GM18502 (cell line): ENCODE results near the gene CMSS1.

Source experiments
- ATAC-seq: cut with Tn5 transposase; IDR thresholded peaks from one replicate; pipeline ENCODE4 v1.9.1; 2021; ENCODE audit warnings: mild to moderate bottlenecking; ENCODE audit not compliant: unreplicated experiment, poor library complexity

CMSS1 gene

DNA sequence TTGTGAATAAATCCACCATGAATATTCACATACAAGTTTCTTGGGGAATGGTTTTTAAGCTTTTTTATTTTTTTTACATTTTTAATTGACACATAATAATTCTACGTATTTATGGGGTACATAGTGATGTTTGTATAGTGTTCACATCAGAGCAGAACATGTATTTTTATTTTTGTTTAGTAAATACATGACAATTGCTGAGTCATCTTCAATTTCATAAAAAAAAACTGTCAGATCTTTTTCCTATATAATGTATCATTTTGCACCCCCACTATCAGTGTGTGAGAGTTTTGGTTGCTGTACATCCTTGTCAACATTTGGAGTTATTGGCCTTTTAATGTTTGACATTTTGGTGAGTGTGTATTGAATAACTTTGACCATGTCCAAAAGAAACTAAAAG is 336.5 kb downstream of the CMSS1 start:
- no peak for ATAC-seq

DNA sequence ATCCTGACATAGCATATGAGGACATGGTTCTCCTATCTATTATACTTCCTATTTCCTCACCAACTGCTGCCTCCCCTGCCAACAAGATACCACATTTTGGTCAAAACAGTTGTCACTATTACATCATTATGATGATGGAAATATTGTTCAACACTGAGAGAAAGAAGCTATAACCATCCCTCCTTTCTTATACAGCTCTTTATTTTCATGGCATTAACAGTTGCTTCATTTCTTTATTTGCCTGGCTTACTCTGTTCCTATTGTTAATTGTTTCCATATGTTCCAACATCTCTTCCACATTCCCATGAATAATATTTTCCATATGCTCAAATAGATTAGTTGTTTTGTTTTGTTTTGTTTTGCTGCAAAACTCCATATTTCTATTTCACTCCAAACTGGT is 337.5 kb downstream of the CMSS1 start:
- no peak for ATAC-seq

DNA sequence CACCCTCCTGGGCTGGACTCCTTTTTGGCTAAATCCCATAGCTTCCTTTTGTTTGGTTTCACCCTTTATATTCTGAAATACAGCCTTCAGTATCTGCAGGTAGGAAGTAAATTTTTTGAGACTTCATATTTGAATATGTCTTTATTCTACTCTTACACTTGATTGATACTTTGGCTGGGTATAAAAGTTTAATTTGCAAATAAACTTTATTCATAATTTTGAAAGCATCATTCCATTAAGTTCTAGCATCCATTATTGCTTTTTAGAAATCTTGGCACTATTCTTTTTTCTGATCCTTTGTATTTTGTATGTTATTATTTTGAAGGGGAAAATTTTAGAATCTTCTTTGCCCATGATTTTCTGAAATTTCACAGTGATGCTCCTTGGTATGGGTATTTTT is 337.9 kb downstream of the CMSS1 start:
- no peak for ATAC-seq

DNA sequence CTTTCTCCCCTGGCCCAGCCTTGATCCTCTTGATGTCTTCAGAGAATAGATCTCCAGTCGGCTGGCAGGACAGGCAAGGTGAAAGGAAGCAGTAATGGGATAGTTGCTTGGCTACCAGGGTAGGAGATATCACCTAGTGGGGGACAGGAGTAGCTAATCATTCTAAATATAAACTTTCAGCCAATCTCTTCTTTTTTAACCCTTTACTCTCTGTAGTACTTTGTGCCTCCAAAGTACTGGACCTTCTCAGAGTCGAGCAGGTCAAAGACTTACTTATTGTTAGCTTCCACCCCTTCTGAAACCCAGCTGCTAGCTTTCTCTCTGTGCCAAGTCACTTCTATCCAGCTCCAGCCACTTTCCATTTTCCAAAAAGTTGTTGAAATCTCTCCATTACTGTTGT is 340.0 kb downstream of the CMSS1 start:
- no peak for ATAC-seq

DNA sequence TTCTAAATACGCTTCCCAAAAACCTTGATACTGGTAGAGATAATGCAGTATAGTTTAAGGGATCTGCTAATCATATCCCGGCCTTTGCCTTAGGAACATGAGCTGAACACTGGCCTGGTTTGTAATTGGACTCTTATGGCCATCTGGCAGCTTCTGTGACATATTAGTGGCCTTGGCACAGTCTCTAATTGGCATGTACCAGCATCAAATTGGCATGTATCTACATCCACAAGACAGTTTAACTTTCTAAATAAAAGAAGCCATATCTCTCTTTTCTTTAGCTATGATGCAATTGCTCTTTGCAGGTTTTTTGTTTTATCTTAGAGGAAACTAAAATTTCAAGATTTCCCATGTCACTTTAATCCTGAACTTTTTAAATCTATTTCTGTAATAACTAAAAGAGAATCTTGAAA is 341.3 kb downstream of the CMSS1 start:
- no peak for ATAC-seq

DNA sequence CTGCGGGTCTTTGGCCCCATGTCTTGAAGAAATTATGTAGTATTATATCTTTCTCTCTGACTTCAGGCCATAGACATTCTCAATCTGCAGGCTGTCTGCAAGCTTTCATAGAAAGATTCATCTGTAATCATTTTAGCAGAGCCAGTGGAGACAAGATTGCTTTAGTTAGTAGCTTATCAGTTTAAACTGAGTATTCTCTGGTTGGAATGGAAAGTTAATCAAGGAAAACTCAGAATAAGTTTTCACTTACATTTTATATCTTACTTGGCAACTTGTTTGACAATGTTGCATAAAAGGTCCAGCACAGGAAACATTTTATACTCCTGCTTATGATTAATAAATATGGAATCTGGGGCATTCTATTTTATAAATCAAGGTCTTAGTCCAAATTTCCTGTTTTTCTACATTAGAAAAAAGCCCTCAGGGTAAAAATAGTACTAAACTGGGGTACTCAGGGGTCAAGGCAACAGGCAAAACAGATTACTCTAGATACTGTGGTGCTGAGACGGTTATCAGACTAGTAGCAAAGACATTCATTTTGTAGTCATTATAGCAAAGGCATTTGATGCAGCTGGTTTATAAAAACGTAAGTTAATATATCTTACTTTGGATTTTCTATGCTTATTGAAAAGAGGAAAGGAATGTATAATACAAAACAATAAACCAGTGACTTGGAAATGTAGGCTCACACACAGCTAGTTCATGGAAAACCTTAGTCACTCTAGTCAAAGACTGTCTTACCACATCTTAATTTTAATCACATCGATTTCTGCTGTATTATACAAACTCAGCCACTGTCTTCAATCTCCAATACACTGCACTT is 341.9 kb downstream of the CMSS1 start:
- ATAC-seq, result no peak

DNA sequence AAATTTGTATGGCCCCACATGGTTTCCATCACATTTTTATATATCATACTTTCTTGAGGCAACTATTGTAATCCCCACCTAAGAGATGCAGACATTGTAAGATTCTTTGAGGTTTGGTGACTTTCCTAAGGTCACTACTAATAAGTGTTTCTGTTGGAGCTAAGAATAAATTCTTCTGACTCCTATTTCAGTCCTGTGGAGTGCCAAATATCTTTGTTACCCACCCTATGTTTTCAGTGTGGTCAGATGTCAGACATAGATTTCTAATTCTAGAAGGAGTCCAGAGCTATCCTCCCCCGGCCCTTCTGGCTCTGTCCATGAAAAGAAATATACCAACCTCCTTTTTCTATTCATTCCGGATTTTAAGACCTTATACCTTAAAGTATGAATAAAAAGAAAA is 342.9 kb downstream of the CMSS1 start:
- ATAC-seq, result no peak

DNA sequence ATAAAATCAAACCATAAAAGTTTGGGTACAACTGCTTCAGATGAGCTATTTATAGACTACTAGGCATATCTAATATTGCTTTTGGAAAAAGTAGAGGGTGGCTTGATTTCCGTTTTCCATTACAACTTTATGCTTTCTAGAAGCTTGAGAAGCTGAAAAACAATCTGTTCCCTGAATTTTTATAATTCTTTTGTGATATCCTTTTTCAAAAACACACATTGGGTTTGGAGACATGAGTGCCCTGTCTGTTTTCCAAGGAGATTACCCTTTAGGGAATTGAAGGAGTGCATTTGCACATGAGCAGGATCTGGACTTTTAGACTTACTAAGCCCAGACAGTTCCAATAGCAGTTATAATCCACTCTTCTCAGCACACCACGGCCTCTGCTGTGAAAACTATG is 346.1 kb downstream of the CMSS1 start:
- no peak for ATAC-seq

DNA sequence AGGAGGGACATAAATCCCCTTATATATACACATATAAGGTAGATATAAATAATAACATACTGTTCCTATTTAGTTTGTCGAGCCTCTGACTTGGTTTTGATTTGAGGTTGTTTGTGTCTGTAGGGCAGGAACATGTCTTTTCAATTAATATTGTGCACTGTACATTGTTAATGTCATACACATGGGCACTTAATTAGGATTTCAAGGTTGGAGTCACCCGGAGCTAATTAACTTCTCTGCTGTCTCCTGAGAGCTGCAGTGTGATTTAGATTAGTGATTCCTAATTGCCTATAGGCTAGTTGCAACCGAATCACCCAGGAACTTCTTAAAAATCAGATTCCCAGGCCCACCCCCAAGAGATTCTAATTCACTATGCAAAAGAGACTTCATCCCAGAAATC is 347.1 kb downstream of the CMSS1 start:
- ATAC-seq, result no peak

DNA sequence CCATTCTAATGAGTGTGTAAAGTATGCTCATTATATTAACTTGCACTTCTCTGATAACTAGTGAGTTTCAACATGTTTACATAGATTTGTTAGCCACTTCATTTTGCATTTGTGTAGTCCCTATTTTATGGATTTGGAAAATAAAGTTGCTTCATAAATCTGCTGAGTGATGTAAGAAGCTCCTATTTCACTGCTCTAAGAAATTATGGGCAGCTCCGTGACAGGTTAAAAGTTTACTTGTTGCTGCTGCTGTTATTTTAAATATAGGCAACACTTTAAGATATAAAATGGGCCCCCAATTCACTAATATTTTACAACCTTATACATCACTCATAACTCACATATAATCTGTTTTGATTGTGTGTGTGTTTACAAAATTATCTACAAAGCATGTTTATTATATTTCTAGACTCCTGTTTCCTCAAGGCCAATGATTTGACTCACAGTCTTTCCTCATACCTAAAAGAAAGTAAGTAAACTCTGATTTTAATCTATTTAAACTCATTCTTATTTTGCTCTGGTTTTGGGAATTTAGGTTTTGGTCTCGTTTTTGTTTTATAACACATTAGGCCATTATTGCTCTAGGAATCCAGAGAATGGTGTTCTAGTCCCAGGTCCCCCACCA is 348.4 kb downstream of the CMSS1 start:
- no peak for ATAC-seq

DNA sequence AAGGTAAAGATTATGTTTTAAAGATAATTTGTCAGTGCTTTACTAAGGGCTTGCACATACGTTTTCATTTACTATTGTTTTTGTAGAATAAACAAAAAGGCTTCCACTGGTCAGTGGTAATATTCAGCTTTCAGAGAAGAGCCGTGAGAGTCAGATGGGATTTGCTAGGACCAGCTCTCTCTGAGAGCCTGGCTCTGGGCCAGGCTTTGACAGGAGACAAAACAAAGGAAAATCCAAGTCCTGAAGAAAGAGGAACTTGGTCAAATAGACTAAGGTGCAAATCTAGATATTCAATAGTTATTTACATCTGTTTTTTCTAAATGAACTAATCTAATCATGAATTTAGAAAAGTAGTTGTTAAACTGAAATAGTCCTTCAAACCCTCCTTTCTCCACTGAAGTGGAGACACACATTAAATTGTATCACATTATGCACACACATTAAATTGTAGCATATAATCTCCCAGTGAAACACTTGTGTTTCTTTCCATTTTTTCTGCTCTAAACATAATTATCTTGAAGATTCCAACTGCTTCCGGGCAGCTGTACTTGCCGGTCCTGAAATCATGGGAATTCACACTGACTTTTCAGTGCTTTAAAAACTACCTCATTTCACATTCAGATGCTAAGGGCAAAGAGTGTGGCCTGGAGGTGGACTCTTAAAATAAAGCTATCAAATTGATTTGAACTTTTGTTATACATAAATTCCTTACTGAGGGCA is 351.7 kb downstream of the CMSS1 start:
- no peak for ATAC-seq

DNA sequence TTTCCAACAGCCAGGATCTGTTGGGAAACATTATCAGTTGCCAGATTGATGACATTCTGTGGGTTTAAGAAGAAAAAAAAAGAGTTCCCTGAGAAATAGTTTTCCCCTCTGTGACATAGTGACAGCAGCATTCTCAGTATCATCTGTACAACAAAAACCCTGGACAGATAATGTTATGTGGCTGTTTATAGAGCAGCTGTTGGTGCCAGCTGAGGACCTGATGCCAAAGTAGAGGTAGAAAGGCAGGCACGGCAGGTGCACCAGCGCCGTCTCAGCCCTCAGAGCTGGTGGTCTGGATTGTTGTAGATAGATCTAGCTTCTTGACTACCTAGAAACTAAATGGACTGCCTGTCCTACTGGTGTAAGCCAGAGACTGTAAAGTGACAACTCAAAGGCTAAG is 352.8 kb downstream of the CMSS1 start:
- no peak for ATAC-seq

DNA sequence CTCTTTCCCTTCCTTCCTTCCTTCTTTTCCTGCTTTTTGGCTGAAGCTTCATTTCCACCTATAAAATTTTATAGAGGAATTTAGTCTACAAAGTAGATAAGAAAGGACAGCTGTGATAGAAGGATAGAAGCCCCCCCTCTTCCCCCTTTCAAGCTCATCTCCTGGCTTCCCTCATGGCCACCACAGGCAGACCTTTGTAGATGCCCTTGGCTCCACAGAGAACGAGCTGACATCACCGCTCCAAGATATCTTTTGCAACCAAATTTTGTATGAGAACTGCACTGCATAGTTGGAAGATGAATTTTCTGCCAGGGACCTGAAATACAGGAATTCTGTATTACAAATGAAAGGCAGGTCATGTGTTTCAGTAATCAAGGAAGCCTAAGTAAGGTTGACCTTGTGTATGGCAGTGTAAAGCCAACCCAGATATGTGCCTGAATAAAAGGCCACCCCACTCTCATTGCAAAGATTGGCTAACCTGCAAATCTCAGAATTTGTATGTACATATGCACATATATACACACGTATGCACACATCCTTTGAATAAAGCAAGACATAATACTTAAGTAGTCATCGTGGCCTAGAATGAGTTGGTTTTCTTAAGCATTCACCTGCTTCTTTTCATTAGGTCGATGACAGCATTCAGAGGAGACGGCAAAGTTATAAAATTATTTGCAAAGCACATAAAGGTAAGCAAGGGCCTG is 353.7 kb downstream of the CMSS1 start:
- no peak for ATAC-seq

DNA sequence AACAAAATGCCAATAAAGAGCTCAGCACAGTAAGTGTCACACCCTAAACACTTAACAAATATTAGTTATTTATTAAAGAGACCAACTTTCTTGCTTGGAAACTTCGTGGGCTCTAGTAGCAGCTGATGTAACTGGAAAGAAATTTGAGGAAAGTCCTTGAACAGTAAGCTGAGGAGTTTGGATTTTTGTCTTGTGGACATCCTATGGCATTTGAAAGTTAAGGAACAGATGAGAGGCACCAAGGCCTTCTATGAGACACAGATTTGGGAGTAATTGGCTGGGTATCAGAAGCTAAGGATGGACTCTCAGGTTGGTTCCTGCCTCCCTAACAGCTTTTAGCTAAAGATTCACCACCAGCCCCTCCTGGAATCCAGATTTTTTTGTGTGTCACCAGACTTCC is 356.3 kb downstream of the CMSS1 start:
- no peak for ATAC-seq

DNA sequence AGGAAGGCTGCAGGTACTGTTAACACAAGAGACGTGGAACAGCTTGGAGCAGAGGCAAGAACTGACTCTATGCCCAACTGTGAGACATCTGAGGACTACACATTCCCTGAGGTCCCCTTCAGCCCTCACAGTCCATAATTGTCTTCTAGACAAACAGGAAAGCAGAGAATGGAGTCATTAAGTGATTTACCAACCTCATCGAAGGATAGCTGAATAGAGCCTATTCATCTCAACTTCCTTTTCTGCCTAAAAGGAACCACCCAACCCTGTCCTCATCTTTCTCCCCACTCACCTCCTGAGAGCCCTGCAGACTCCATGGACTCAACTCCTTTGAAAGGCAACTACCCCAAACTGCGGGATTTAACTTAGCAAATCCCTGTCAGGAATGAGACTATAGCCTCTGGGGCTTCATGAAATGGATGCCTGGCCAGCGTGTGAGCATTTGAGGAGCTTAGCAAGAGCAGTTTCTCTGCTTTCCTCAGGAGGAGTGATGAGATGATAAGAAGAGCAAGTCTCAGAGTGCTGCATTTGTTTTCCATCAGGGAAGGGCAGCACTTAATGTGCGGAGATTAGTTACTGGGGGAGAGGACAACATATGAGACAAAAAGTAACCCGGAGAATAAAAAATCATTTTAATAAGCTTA is 358.1 kb downstream of the CMSS1 start:
- no peak for ATAC-seq

DNA sequence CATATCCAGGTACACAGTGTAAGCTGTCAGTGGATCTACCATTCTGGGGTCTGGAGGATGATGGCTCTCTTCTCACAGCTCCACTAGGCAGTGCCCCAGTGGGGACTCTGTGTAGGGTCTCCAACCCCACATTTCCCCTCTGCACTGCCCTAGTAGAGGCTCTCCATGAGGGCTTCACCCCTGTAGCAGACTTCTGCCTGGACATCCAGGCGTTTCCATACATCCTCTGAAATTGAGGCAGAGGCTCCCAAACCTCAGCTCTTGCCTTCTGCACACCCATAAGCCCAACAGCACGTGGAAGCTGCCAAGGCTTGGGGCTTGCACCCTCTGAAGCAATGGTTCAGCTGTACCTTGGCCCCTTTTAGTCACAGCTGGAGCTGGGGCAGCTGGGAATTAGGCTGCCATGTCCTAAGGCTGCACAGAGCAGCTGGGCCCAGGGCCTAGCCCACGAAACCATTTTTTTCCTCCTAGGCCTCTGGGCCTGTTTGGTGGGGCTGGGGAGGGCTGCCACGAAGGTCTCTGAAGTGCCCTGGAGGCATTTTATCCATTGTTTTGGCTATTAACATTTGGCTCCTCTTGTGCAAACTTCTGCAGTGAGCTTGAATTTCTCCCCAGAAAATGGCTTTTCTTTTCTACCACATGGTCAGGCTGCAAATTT is 362.2 kb downstream of the CMSS1 start:
- ATAC-seq, result no peak

DNA sequence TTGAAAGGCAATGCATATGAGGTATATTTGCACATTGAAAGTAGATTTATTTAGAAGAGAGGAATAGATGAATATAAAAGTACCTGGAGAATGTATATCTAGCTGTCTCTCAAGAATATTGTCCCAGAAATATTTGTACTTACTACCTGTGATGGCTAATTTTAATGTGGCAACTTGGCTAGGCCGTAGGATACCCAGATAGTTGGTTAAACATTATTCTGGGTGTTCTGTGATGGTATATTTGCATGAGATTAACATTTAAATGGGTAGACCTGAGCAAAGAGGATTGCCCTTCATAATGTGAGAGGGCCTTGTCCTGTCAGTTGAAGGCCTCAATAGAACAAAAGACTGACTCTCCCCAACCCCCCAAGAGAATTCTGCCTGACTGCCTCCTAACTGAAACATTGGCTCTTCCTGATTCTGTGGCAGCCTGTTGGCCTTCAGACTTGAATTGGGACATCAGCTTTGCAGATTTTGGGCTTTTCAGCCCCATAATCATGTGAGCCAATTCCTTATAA is 366.0 kb downstream of the CMSS1 start:
- no peak for ATAC-seq

DNA sequence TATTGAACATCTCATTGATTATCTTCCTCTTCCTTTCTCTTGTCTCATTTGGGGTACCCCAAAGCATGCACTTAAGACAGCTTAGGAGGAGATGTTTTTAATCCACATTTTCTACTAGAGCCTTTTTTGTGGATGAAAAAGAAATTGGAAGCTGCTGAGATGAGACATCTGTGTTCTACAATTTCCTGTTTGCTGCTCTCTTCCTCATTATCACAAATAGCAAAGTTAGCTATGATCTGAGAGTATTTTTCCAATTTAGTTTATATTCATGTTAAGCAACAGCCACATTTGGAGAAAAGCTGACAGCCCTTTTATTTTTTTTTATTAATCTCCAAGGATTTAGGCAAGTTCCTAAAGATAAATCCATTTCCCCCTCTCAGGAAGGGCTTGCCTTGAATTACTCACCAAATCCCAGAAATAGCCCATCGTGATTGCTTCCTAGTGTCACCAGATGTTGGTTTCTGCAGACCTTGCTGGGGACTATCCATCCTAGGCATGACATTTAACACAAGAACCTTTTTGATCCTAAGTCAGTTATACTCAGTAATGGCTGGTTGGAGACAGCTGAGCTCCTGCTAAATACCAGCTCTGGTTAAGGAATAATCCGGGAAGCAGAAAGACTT is 367.4 kb downstream of the CMSS1 start:
- ATAC-seq, result no peak

DNA sequence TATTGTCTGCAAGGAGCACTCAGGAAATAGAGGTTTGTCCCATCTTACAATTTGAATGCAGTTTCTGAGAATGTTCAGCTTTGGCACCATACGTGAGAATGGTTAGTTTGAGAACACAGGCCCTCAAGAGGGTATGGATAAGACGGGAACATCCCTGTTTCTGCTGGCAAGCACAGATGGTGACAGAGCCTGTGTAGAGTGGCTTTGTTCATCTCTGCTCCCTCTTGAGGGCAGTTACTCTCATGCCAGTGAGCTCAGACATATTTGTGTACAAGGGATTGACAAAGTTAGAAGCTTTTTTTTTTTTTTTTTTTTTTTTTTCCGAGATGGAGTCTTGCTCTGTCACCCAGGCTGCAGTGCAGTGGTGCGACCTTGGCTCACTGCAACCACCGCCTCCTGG is 368.2 kb downstream of the CMSS1 start:
- no peak for ATAC-seq
